ENCODE data around the gene TNFRSF17. TPM values are rescaled to one million over a fixed set of nuclear protein-coding genes. Genes with fewer than 3 reads are reported as not detected.

Gene TNFRSF17
- total and polyA plus RNA-seq, 2 of the 13 experiments (the other 11 are each of a cell fraction or from before 2014, with no cell fraction given) = not detected

- TF ChIP-seq U2AF2 (IDR thresholded peaks at IDR 0.05; ENCODE audit: low read depth, low read length) (no peak), DNMT3B (CRISPR knock-in tag; conservative IDR thresholded peaks at IDR 0.05) (no peak), ZNF337 (CRISPR knock-in tag; IDR thresholded peaks at IDR 0.05; ENCODE audit: borderline replicate concordance, low read depth) (no peak), CC2D1A (CRISPR knock-in tag; IDR thresholded peaks at IDR 0.05) (no peak)
These were observed 7.1 kb downstream of the TNFRSF17 start (continued) for GRCh38 chr16:11972128-11972527.

DNA sequence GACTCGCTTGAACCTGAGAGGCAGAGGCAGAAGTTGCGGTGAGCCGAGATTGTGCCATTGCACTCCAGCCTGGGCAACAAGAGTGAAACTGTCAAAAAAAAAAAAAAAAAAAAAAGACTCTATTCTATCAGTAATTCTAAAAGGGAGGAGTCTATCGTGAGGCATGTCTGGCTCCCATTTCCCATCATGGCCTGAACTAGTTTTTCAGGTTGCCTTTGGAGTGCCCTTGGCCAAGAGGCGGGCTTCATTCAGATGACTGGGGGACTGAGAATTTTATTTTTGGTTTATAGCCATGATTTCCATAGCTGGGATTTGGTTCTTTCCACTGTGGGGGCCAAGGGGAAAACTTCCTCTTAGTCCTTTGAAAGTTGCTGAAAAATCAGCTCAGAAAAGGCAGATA lies 8.1 kb downstream of the TNFRSF17 start:
- WGBS (ENCODE audit: low lambda C conversion rate) = 94% methylated on average over 5 of the region's 5 CpGs
- H3K4me3 ChIP-seq (replicated peaks in 1 of 3; ENCODE audit: insufficient read depth in 1 of 3, low read depth in 2 of 3, low read length in 3 of 3) = no peak overlapping the region
- no peaks in the 10 kb centered on the region for H4K20me1 ChIP-seq (ENCODE audit: insufficient read depth, low read length)
- H3K27ac ChIP-seq (ENCODE audit: extremely low read length, insufficient read depth, low read length) = no peak overlapping the region
- FAIRE-seq (no peak), DNase-seq (ENCODE audit: low spot score) (no peak), ATAC-seq (no peak)
- no peak overlapping the region for H2AFZ ChIP-seq (ENCODE audit: low read length)
- ChIA-PET POLR2A (no interaction called here), CTCF (ENCODE audit: low intra/inter-chr PET ratio, low total read pairs) (interaction anchor here (1.5 to 4.9 kb wide), 2 partner anchors 92 to 94 kb away, joined by 3 to 43 read pairs; no protein-coding TSS in a partner anchor)
- no peak overlapping the region for H3K4me2 ChIP-seq (ENCODE audit: low read depth, low read length)
- no peaks in the 10 kb centered on the region for H3K9me3 ChIP-seq (ENCODE audit: low read length)
- 0 out of 2 replicates have a peak, but pooled peaks have one; percentile 11 for TF ChIP-seq ZNF746 (CRISPR knock-in tag; IDR thresholded peaks at IDR 0.05)
- TF ChIP-seq MLLT10 (CRISPR knock-in tag; IDR thresholded peaks at IDR 0.05) = no peak
- TF ChIP-seq HMGXB4 (CRISPR knock-in tag; IDR thresholded peaks at IDR 0.05; ENCODE audit: borderline replicate concordance in 1 of 2, low read depth in 1 of 2) = 0 out of 4 replicates have a peak, but pooled peaks of 1 of the 2 experiments have one; percentile 9
- H3K4me1 ChIP-seq (ENCODE audit: insufficient read depth, low read length) = peaks cover 30% of the 10 kb centered on the region
- no peaks in the 10 kb centered on the region for H3K36me3 ChIP-seq (replicated peaks in 1 of 2; ENCODE audit: control insufficient read depth in 1 of 2, insufficient read depth in 2 of 2, low read length in 2 of 2)
- peaks cover 0 to 2% of the 10 kb centered on the region in 2 experiments; a peak in 2 of 5 replicates for H3K27me3 ChIP-seq (ENCODE audit: control insufficient read depth in 1 of 2, insufficient read depth in 2 of 2, low read length in 2 of 2)
- peaks cover 5% of the 10 kb centered on the region for H3K79me2 ChIP-seq (ENCODE audit: insufficient read depth, low read length)
- in situ Hi-C loops (cut with HindIII; ENCODE audit: extremely low pct_ligation_motif_present, low pct_unique_long_range_greater_than_20kb) = no loop called here
- BruUV-seq (replicated peaks) = no TSS peak
- no peak overlapping the region for H3K9ac ChIP-seq (ENCODE audit: insufficient read depth, low read depth, low read length)
- intact Hi-C loops (cut with micrococcal nuclease; ENCODE audit: unreplicated experiment) = loop anchor here (10.0 kb wide), 1 partner anchor 58 kb away; the partner anchor contains the start of gene GSPT1

Data from HepG2 (cell line).